Immature natural killer cell (primary cell): ENCODE data around the gene MAML2. TPM values are rescaled to one million over a fixed set of nuclear protein-coding genes. Genes with fewer than 3 reads are reported as not detected.
A peak's percentile ranks its signal among the peaks of the same experiment; 100 is the strongest.
"Not testable (repeated sequence)": the region's sequence is repeated elsewhere in the genome, so short reads cannot be mapped to it uniquely, and the experiment has no call there.

Experiments
- DNase-seq, 3 donors: peaks; one replicate each; pipeline ENCODE4 v3.0.0; 2022; ENCODE audit warnings: mixed read lengths in 1 of 3
- H3K27ac Mint-ChIP-seq, 6 donors: one replicate each; pipeline ENCODE4 v1.8.0; 2020; ENCODE audit warnings: mixed read lengths in 6 of 6, mild to moderate bottlenecking in 5 of 6, inconsistent platforms in 4 of 6, moderate library complexity in 3 of 6
- H3K27me3 Mint-ChIP-seq, 3 donors: one replicate each; pipeline ENCODE4 v1.8.0; 2020 to 2021; ENCODE audit warnings: low read depth in 3 of 3, mild to moderate bottlenecking in 3 of 3, mixed read lengths in 3 of 3, moderate library complexity in 3 of 3, inconsistent platforms in 1 of 3
- H3K36me3 Mint-ChIP-seq, 3 donors: one replicate each; pipeline ENCODE4 v1.8.0; 2020; ENCODE audit warnings: mixed read lengths in 3 of 3, inconsistent platforms in 2 of 3, mild to moderate bottlenecking in 2 of 3
- H3K4me1 Mint-ChIP-seq, 2 donors: one replicate each; pipeline ENCODE4 v1.8.0; 2020; ENCODE audit warnings: inconsistent platforms in 2 of 2, mild to moderate bottlenecking in 2 of 2, mixed read lengths in 2 of 2, moderate library complexity in 1 of 2
- H3K4me3 Mint-ChIP-seq, 5 donors: one replicate each; pipeline ENCODE4 v1.8.0; 2020; ENCODE audit warnings: mild to moderate bottlenecking in 5 of 5, mixed read lengths in 5 of 5, inconsistent platforms in 3 of 5, moderate library complexity in 3 of 5
- H3K9me3 Mint-ChIP-seq, 6 donors: one replicate each; pipeline ENCODE4 v1.8.0; 2020; ENCODE audit warnings: mild to moderate bottlenecking in 6 of 6, mixed read lengths in 6 of 6, inconsistent platforms in 4 of 6, moderate library complexity in 3 of 6
- polyA plus RNA-seq, 3 donors: library from polyadenylated mRNA; unstranded; fragments of 300-500 nt; fragmentation: Illumina TruSeq; gene quantifications; one replicate each; pipeline ENCODE4 v1.2.3, GENCODE V29; 2021

Gene MAML2
- polyA plus RNA-seq, 3 donors from 2014 or later = 0.26 to 4.5 (median 1.1) TPM

DNA sequence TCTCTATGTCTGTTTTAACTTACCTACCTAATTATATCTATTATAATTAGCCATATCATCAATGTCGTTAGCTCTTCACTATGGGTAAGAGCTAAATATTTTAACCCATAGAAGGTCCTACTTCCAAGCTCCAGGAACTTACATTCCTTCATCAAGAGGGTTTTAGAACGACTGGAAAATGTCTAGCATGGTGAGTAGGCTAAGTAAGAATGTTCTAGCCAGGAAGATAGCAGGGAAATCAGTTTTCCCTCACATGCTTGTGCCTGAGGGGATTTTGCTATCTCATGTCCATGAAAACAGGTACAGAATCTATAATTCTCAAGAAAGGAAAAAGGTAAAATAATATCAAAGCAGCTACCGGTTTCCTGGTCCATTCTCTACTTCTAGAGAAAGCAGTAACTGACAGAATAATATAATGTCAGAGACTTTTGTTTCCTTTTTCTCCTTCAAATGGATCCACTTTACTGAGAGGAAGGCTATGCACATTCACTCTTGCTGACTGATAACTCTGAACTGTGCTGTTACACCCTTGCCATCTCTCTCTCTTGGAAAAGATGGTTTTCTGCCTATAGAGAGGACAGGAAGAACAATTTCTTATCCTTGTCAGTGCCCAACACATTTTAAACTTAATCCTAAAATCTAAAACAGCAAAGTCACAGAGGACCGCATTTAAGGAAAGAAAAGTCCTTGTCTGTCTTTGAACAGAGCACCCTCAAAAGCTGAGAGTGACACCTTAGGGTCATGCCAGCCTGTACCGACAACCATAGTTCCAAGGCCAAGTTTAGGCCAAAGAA is 67.0 kb downstream of the MAML2 start:
- H3K36me3 Mint-ChIP-seq = peaks cover 6 to 11% (median 8%) of the 10 kb centered on the region in 3 donors
- H3K4me1 Mint-ChIP-seq = peaks cover 13 to 42% of the 10 kb centered on the region in 2 donors
- peaks cover 0 to 2% (median 0%) of the 10 kb centered on the region in 3 donors for H3K27me3 Mint-ChIP-seq
- no peak for DNase-seq
- no peaks in the 10 kb centered on the region for H3K9me3 Mint-ChIP-seq
- no peak overlapping the region for H3K4me3 Mint-ChIP-seq
- H3K27ac Mint-ChIP-seq = no peak overlapping the region

DNA sequence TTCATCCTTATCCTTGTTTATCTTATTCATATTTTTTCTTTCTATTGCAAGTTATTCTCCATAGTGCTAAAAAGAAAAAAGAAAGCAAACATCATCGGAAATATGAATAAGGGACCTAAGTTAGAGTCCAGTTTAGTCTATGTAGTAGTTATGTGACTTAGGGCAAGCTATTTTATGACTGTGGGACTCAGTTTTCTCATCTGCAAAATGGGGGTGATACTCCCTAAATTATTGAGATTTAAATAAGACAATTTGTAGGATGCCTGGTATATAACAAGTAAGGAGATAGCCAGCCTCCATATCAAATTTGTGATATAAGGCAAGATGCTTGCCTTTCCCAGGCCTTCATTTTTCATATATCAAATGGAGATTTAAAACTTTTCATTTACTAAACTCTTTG is 69.5 kb downstream of the MAML2 start:
- H3K4me3 Mint-ChIP-seq = no peak overlapping the region
- H3K27ac Mint-ChIP-seq = no peak overlapping the region
- H3K27me3 Mint-ChIP-seq = peaks cover 0 to 2% (median 0%) of the 10 kb centered on the region in 3 donors
- DNase-seq = no peak
- peaks cover 17 to 42% of the 10 kb centered on the region in 2 donors for H3K4me1 Mint-ChIP-seq
- no peaks in the 10 kb centered on the region for H3K9me3 Mint-ChIP-seq
- H3K36me3 Mint-ChIP-seq = peaks cover 6 to 16% (median 8%) of the 10 kb centered on the region in 3 donors

DNA sequence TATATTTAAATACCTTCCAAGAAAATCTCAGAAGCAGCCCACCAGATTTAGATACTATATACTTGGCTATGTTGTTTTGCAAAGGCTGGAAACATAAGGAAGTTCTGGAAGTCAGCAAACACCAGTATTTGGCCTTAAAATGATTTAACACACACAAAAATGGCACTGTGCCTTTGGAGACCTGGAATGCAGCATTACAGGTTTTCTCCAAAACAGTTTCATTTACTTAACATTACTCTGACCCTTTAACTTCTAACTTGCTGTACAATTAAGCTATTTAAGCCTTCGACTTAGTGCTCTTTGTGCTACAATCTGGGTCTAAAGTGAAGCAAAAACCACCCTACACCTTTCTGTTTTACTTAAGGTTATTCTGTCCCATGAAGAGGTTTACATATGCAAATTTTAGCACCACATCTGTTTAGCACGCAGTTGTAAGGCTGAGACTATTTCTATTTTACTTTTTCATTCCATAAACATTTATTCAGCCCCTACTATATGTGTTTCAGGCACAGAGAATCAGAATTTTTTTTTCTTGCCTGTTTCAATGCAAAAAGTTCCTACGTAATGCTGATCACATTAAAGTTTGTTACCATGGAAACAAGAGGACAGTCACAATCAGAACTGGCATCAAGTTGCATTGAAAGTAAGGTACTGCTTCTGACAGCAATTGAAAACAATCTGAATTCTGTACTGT is 70.3 kb downstream of the MAML2 start:
- peaks cover 23 to 46% of the 10 kb centered on the region in 2 donors for H3K4me1 Mint-ChIP-seq
- H3K27ac Mint-ChIP-seq = peak overlapping the region in 1 of 6 donors; percentile 36
- H3K27me3 Mint-ChIP-seq = peaks cover 0 to 2% (median 0%) of the 10 kb centered on the region in 3 donors
- H3K9me3 Mint-ChIP-seq = no peaks in the 10 kb centered on the region
- DNase-seq = no peak
- H3K4me3 Mint-ChIP-seq = no peak overlapping the region
- peaks cover 6 to 16% (median 8%) of the 10 kb centered on the region in 3 donors for H3K36me3 Mint-ChIP-seq

DNA sequence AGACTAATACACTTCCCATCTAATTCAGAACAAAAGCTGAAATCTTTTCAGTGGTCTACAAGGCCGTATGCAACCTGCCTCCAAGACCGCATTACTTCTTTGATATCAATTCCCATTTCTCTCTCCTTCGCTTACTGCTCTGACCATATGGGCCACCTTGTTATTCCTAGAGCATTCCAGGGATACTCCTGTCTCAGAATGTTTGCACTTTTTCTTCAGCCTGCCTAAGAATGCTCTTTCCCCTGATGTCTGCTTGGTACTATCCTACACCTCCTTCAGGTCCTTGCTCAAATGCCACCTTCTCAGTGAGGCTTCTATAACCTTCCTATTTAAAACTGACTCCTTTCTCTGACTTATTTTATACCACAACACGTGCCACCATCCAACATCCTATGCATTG is 71.2 kb downstream of the MAML2 start:
- no peak overlapping the region for H3K4me3 Mint-ChIP-seq
- H3K4me1 Mint-ChIP-seq = peaks cover 32 to 55% of the 10 kb centered on the region in 2 donors
- peaks cover 0 to 2% (median 0%) of the 10 kb centered on the region in 3 donors for H3K27me3 Mint-ChIP-seq
- H3K36me3 Mint-ChIP-seq = peaks cover 6 to 14% (median 8%) of the 10 kb centered on the region in 3 donors
- H3K27ac Mint-ChIP-seq = peak overlapping the region in 1 of 6 donors; percentile 55
- no peaks in the 10 kb centered on the region for H3K9me3 Mint-ChIP-seq
- no peak for DNase-seq

DNA sequence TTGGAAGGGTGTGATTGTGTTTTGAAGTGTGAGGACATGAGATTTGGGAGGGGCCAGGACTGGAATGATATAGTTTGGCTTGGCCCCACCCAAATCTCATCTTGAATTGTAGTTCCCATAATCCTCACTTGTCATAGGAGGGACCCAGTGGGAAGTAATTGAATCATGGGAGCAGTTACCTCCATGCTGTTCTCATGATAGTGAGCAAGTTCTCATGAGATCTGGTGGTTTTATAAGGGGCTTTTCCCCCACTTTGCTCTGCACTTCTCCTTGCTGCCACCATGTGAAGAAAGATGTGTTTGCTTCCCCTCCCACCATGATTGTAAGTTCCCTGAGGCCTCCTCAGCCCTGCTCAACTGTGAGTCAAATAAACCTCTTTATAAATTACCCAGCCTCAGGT is 71.6 kb downstream of the MAML2 start:
- peaks cover 36 to 59% of the 10 kb centered on the region in 2 donors for H3K4me1 Mint-ChIP-seq

DNA sequence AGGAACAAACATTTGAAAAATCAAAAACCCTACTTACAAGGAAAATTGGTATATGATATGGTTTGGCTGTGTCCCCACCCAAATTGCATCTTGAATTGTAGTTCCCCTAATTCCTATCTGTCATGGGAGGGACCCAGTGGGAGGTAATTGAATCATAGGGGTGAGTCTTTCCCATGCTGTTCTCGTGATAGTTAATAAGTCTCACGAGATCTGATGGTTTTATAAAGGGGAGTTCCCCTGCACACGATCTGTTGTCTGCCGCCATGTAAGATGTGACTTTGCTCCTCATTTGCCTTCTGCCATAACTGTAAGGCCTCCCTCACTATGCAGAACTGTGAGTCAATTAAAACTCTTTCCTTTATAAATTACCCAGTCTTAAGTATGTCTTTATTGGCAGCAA is 74.5 kb downstream of the MAML2 start:
- peak overlapping the region in 4 of 5 donors; percentile 9 to 46 (median 18) for H3K4me3 Mint-ChIP-seq
- H3K9me3 Mint-ChIP-seq, DNase-seq, H3K27me3 Mint-ChIP-seq: not testable (repeated sequence)
- peaks cover 51 to 87% of the 10 kb centered on the region in 2 donors for H3K4me1 Mint-ChIP-seq
- H3K27ac Mint-ChIP-seq = peak overlapping the region in 1 of 6 donors; percentile 53
- H3K36me3 Mint-ChIP-seq = peaks cover 6 to 14% (median 8%) of the 10 kb centered on the region in 3 donors

More for the DNA sequence above, 71.6 kb downstream of the MAML2 start:
- H3K27me3 Mint-ChIP-seq, H3K4me3 Mint-ChIP-seq, H3K9me3 Mint-ChIP-seq, DNase-seq: not testable (repeated sequence)
- Mint-ChIP-seq H3K36me3 (peaks cover 6 to 14% (median 8%) of the 10 kb centered on the region in 3 donors), H3K27ac (peak overlapping the region in 1 of 6 donors; percentile 55)

DNA sequence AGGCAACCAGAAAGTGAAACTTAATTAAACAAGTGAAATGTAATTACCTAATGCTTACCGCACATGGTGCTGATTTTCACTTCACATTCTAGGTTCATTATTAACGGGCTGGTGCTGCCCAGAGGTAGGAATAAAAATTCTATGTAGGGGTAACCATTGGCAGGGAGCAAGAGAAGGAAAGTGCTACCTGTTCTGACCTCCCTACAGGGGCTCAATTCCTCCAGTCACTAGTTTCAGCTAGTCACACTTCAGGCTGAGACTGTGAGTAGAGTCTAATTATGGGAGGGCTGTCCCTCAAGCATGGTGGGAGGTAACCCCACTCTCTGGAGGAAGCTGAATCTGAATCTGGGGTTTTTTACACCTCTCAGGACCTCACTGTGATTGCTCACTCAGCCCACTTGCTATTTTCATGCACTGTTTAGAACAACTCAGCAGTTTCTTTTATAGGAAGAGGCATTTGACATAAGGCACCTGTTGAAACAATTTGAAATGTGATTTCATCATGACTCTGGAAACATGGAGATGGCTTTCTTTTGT is 75.4 kb downstream of the MAML2 start:
- peak overlapping the region; percentile 51 to 82 (median 67) for H3K4me3 Mint-ChIP-seq
- peak overlapping the region; percentile 41 to 89 (median 86) for H3K27ac Mint-ChIP-seq
- H3K9me3 Mint-ChIP-seq = no peaks in the 10 kb centered on the region
- H3K36me3 Mint-ChIP-seq = peaks cover 6 to 14% (median 8%) of the 10 kb centered on the region in 3 donors
- peak; percentile 33 to 58 (median 36) for DNase-seq
- peaks cover 0 to 1% (median 0%) of the 10 kb centered on the region in 3 donors for H3K27me3 Mint-ChIP-seq
- H3K4me1 Mint-ChIP-seq = peaks cover 61 to 92% of the 10 kb centered on the region in 2 donors

DNA sequence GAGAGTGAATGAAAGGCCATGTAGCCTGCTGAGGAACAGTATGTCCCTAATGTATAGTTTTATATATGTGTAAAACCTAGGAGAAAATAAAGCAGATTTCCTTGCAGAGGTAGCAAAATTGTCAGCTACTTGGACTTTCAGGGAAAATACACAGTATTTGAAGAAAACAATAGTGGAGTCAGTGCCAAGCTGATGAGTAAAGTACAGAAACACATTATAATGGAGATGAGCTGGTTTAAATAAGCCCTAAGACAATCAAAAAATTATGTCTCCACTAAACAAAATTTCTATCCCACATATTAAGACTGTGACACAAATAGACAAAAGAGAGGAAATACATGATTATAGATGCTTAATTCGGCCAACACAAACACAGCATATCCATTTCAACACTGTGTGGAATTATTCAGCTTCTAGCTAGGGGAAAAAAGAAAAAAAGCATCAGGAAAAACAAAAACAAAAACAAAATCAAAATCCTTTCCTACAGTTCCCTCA is 75.9 kb downstream of the MAML2 start:
- H3K27ac Mint-ChIP-seq = peak overlapping the region; percentile 41 to 89 (median 86)
- DNase-seq = no peak
- H3K4me1 Mint-ChIP-seq = peaks cover 62 to 87% of the 10 kb centered on the region in 2 donors
- no peaks in the 10 kb centered on the region for H3K9me3 Mint-ChIP-seq
- H3K4me3 Mint-ChIP-seq = peak overlapping the region; percentile 34 to 82 (median 67)
- H3K27me3 Mint-ChIP-seq = peaks cover 0 to 1% (median 0%) of the 10 kb centered on the region in 3 donors
- peaks cover 6 to 13% (median 7%) of the 10 kb centered on the region in 3 donors for H3K36me3 Mint-ChIP-seq

DNA sequence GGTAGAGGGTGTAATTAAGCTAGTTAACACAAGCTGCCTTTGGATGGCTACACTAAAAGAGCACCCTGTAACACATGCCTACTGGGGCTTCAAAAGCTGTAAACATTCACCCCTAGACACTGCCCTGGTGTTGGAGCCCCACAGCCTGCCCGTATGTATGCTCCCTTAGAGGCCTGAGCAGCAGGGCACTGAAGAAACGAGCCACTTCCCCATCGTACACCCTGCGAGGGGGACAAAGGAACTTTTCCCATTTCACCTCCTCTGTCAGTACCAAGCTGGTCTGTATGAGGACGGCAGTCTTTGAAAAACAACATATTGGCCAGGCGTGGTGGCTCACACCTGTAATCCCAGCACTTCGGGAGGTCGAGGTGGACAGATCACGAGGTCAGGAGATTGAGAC is 77.0 kb downstream of the MAML2 start:
- H3K9me3 Mint-ChIP-seq = no peaks in the 10 kb centered on the region
- no peaks in the 10 kb centered on the region for H3K27me3 Mint-ChIP-seq
- peaks cover 63 to 77% of the 10 kb centered on the region in 2 donors for H3K4me1 Mint-ChIP-seq
- no peak for DNase-seq
- peak overlapping the region in 2 of 6 donors; percentile 64 to 66 for H3K27ac Mint-ChIP-seq
- H3K36me3 Mint-ChIP-seq = peaks cover 0 to 5% (median 0%) of the 10 kb centered on the region in 3 donors
- no peak overlapping the region for H3K4me3 Mint-ChIP-seq

DNA sequence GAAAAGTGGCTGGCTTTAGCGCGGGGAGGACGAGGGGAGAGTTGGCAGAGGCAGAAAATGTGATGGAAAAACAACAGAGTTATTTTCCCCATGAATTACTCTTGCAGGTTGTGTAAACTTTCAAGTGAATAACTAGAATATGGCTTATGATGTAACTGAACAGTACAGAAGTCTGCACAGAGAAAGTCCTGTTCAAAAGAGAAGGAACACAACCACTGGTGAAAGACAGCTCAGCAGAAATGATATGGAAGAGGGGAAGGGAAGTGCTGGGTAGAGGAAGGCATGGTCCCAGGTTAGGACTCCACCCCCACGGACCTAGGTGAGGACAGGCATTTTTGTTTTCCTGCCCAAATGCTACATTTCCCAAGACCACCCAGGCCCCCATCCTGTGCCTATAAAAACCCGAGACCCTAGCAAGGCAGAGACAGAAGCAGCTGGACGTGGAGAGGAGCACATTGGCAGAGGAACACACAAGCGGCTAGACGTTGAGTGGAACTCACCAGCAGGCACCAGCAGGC is 77.7 kb downstream of the MAML2 start:
- peak overlapping the region in 2 of 6 donors; percentile 29 to 31 for H3K27ac Mint-ChIP-seq
- H3K36me3 Mint-ChIP-seq = peaks cover 0 to 2% (median 0%) of the 10 kb centered on the region in 3 donors
- no peaks in the 10 kb centered on the region for H3K27me3 Mint-ChIP-seq
- H3K4me1 Mint-ChIP-seq = peaks cover 66 to 75% of the 10 kb centered on the region in 2 donors
- no peak for DNase-seq
- no peaks in the 10 kb centered on the region for H3K9me3 Mint-ChIP-seq
- H3K4me3 Mint-ChIP-seq = no peak overlapping the region

DNA sequence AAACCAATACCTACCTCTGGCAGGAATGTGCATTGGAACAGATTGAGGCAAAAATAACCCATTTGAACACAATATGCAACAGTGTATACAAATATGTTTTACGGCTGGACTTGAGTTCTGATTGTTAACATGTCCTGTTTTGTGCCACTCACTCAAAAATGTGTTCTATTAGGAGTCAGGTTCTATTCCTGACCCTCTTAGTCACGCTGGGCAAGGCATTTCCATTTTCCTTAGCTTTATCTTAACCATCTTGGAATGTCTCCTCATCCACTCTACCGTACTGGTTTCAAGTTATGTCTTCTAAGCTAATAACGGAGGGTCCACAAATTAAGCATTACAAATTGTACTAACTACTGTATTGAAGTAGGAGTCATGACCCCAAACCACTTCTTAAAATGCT is 78.6 kb downstream of the MAML2 start:
- Mint-ChIP-seq H3K27ac (peak overlapping the region in 2 of 6 donors; percentile 3 to 43), H3K36me3 (no peaks in the 10 kb centered on the region), H3K4me1 (peaks cover 72 to 80% of the 10 kb centered on the region in 2 donors), H3K9me3 (no peaks in the 10 kb centered on the region), H3K27me3 (no peaks in the 10 kb centered on the region), H3K4me3 (no peak overlapping the region)
- DNase-seq = no peak

DNA sequence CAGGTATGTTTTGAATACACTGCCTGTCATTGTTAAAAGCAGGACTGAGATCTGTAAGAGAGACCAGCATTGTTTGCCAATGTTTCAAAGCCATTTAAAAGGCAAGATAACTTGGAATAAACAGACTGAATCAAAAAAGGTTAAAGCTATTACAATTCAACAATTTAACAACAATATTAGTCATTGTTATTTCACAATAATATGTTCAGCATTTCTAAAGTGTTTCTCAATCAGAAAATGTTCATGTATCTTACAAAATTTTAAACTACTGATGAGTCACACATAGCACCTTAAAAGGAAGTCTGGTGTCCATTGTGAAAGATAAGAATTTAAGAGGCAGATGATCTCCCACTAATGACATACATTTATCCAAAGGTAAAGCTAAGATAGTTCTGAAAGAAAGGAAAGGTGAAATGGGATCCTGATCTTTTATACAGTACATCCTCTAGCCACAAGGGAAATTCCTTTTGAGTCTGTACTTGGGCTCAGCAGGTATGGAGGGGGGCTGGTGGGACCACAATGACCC is 79.7 kb downstream of the MAML2 start:
- no peak for DNase-seq
- Mint-ChIP-seq H3K4me1 (peaks cover 73 to 81% of the 10 kb centered on the region in 2 donors), H3K9me3 (no peaks in the 10 kb centered on the region), H3K27me3 (no peaks in the 10 kb centered on the region), H3K27ac (peak overlapping the region in 4 of 6 donors; percentile 37 to 65 (median 48)), H3K4me3 (no peak overlapping the region), H3K36me3 (no peaks in the 10 kb centered on the region)

DNA sequence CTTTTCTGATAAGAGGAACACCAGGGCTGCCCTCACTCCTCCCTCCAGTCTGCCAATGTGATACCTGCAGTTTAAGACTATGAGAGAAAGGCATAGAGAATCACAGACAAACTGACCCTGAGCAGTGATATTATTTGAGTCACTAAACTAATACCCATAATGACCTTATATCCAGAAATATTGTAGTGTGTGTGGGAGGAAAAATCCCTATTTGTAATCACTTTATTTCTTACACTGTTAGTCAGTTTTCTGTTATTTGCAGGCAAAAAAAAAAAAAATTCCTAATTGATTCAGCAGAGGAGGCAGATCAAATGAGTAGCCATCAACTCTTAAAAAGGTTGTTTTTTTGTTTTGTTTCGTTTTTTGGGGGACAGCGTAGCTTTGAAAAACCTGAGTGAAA is 82.5 kb downstream of the MAML2 start:
- Mint-ChIP-seq H3K9me3 (no peaks in the 10 kb centered on the region), H3K4me3 (no peak overlapping the region), H3K27me3 (no peaks in the 10 kb centered on the region), H3K4me1 (peaks cover 77 to 81% of the 10 kb centered on the region in 2 donors), H3K27ac (peak overlapping the region in 2 of 6 donors; percentile 29 to 37), H3K36me3 (no peaks in the 10 kb centered on the region)
- no peak for DNase-seq
